NOMO-1 treated with DMSO at 0.1 percent for 48 hours (cell line): ENCODE measurements around the gene LEP.

Experiments used
- DNase-seq: peaks from one replicate; lab custom pipeline; 2025; ENCODE audit not compliant: unreplicated experiment; lab: John Stamatoyannopoulos, UW

LEP gene

GRCh38 chr7:128244861-128245260 is 3.8 kb downstream of the LEP start:
- no peak for DNase-seq

DNA sequence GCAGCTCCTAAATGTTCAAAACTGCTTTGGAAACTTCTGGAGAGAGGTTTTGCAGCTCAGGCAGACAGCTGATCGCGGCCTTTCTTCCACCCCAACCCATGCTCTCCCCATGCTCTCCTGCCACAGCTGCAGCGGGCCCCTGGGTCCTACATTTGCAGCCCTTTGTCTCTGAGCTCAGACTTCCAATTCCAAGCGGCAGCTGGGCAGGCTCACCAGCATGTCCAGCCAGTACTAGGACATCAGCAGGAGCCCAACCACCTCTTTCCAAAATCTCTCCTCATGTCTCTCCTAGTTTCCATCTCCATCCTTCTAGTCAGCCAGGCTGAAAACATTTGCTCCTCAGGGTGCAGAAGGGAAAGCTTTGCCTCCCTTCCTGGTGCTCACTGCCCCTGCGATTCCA is 6.0 kb downstream of the LEP start:
- DNase-seq, result no peak

DNA sequence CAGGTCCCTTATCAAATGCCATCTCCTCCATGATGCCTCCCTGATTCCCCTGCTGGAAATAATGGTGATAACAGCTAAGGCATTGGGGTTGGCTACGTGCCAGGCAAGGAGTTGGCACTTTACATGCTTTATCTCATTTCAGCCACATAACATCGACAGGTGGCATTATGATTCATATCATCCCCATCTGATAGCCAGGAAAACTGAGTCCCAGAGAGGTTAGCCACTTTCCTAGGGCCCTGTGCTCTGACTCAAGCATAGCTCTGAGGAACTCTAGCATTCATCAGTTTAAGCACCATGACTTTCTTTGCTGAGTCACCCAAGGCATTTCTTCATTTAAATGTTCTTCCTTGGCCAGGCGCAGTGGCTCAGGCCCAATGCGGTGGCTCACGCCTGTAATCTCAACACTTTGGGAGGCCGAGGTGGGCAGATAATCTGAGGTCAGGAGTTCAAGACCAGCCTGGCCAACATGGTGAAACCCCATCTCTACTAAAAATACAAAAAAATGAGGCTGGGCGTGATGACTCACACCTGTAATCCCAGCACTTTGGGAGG is 6.6 kb downstream of the LEP start:
- DNase-seq, result no peak

DNA sequence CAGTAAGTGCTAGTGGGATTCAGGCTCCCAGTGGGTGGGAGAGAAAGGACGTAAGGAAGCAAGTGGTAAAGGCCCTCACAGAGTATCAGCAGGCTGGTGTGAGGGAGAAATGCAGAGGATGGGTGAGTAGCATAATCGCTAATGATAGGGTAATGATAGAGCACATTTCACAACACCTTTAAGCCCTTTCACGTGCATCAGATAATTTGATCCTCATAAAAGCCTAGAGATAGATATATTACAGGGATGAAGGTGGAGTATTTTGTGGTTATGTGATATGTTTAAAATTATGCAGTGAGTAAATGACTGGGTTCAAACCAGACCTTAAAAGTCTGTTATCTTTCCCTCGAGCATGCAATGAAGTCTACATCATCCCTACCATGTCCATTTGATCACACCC is 10.3 kb downstream of the LEP start:
- no peak for DNase-seq

DNA sequence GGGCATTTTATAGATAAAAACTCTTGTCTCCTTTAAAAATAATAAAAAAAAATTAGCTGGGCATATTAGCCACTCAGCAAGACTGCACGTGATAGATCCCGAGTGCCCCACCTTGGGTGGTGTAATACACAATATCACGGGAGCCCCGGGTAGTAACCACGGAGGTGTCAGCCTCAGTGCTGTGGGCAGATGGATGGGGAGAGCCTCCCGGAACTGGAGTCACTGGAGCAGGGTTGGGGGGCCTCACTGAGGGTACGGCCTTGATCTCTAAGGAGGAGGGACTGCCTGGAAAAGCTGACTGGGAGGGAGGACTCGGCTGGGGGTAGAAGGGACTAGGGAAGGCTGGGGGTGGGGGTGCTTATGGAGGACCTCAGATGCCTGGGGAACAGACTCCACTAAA is 12.6 kb downstream of the LEP start:
- DNase-seq, result no peak

DNA sequence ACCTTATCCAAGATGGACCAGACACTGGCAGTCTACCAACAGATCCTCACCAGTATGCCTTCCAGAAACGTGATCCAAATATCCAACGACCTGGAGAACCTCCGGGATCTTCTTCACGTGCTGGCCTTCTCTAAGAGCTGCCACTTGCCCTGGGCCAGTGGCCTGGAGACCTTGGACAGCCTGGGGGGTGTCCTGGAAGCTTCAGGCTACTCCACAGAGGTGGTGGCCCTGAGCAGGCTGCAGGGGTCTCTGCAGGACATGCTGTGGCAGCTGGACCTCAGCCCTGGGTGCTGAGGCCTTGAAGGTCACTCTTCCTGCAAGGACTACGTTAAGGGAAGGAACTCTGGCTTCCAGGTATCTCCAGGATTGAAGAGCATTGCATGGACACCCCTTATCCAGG is 13.4 kb downstream of the LEP start:
- no peak for DNase-seq

GRCh38 chr7:128255271-128255670 is 14.2 kb downstream of the LEP start:
- no peak for DNase-seq

- no peak for DNase-seq
These were observed 16.4 kb downstream of the LEP start for GRCh38 chr7:128257458-128257857.

DNA sequence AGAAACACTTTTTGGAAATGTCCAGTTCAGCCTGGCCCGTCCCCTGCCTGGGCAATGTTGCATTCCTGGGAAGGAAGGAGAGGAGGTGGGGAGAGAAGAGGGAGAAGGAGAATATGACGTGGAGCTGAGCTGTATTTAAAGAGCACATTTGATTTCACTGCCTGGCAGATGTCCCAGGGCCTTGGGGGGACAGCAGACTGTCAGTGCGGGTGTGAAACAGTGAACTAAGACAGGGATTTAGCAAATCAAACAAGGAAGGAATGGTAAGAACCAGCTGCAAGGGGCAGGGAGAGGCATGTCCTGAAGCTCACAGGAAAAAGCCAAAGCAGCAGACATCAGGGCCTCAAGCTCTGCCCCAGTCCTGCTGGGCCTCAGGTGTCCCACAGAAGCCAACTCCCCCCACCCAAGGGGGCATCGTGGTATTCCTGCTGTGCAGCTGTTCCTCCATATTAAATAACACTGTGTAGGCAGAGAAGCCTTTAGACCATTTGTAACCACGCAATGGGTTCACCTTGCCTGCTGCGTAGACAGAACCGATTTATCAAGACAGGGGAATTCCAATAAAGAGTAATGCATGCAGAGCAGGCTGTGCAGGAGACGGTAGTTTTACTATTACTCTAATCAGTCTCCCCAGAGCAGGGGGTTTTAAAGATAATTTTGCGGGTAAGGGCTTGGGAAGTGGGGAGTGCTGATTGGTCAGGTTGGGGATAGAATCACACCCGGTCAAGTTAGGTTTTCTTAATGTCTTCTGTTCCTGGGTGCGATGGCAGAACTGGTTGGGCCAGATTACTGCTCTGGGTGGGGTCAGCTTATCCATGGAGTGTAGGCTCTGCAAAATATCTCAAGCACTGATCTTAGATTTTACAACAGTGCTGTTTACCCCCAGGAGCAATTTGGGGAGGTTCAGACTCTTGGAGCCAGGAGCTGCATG is 18.3 kb downstream of the LEP start:
- DNase-seq, result no peak

GRCh38 chr7:128260069-128260795 is 19.2 kb downstream of the LEP start:
- DNase-seq, result no peak

GRCh38 chr7:128262273-128263028 is 21.4 kb downstream of the LEP start:
- no peak for DNase-seq

DNA sequence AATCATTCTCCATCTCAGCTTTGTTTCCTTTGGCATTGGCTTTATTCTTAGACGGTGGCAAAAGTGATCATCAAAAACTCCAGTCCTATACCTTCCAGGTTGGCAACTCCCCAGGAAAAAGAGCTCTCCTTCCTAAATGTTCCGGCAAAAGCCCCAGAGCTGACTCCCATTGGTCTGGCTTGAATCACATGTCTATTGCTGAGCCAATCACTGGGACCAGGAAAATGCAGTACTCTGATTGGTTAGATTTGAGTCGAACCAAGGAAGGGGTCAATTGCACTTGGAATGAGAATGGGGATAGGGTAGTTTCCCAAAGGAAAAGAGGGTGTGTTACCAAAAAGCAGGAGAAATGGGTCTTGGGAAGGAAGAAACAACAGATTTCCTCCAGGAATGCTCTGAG is 22.3 kb downstream of the LEP start:
- no peak for DNase-seq

DNA sequence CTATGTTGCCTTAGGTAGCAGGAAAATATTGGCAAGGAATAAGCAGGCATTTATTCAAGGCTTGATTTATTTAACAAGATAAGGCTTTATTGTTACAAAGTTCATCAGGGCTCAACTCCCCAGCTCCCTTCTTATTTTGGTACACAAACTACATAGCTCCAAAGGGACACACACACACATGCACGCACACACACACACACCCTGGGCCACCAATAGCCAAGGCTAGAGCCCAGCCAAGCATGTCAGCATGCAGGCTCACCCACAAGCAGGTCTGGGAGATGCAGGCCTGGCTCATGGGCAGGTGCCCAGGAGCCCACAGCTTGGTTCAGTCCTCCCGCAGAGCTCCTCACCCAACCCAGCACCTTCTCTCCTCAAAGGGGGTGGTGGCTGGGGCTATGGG is 23.4 kb downstream of the LEP start:
- DNase-seq, result no peak

GRCh38 chr7:128265156-128265905 is 24.3 kb downstream of the LEP start:
- no peak for DNase-seq

DNA sequence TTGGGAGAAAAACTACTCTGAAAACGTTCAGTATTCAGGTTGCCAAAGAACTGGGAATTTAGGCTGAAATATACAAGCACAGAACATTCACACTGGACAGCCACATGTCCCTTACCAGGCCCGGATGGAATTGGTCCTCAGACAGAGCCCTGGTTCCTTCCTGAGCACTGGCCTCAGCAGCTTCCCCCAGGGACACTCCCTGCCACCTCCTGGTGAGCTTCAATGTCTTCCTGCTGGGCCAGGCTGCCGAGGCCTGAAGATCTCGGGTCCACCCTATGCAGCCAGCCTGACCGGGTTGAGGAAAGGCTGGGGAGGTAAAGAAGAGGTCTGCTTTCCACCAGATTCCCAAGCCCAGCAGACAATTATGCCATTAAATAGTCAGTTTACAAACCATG is 24.8 kb downstream of the LEP start:
- DNase-seq, result no peak

DNA sequence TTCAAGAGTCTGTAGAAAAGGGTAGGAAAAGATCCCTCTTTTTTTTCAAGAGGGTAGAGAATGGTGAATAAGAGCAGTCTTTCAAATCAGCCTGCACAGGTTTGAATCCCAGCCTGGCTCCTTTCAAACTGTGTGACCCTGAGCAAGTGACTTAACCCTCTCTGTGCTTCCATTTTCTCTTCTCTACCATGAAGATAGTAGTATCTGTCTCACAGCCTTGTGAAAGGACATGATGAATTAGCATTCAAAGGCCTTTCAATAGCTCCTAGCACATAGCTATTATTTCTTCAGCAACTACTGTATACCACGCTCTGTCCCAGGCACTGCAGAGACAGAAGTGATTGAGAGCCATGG is 25.4 kb downstream of the LEP start:
- DNase-seq, result no peak

GRCh38 chr7:128266883-128267594 is 26.0 kb downstream of the LEP start:
- DNase-seq, result no peak

DNA sequence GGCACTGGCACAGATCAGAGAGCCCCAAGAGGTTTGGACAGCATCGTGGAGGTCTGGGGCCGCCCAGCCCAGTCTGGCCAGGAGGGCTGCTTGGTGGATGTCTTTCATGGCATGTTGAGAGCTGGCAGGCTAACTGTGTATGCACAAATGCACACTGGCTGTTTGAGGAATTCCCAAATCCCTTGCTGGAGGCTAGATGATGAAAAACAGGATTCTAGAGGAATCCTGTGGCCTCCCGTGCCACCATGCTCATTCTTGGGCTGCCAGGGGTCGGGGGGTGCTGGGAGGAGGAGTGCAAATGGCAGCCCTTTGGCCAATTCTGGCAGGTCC is 26.5 kb downstream of the LEP start:
- no peak for DNase-seq

DNA sequence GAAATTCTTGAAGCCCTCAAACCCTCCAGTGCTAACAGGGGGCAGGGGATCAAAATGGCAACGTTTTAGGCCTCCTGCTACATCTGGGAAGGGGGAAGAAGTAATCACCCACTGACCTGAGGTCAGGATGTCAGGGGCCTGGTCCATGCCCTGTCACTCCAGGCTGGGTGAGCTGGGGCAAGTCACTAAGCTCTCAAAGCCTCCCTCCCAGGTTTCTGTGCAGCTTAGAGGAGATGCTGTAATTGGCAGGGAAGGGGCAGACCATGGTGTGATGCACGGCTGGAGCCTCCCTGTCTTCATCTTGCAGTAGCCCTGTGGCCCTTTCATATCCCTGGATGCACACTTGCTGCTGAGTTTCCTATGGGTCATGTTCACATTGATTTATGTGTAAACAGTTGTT is 27.2 kb downstream of the LEP start:
- no peak for DNase-seq

GRCh38 chr7:128270826-128271272 is 29.8 kb downstream of the LEP start:
- no peak for DNase-seq
